A549 (cell line): Measurements from ENCODE around the gene NUP214. TPM values are rescaled to one million over a fixed set of nuclear protein-coding genes. Genes with fewer than 3 reads are reported as not detected.

Experiments used
- ATAC-seq, 2 experiments: fragments of 200-7000 bp in 1 of 2; fragments of >200 bp in 1 of 2; cut with Nextera tagmentation in 1 of 2; cut with Tn5 transposase in 1 of 2; 3 replicates each; pipeline versions ENCODE4 v1.8.0 to v1.9.1; 2018 to 2020; ENCODE audit warnings: mild to moderate bottlenecking in 1 of 2, moderate library complexity in 1 of 2
- CTCF ChIA-PET: fragments of 300-600 bp; sonication (Branson Sonifier 250); formaldehyde crosslinking; extraction: SDS; loops from one replicate; lab custom pipeline; 2021; ENCODE audit warnings: antibody characterized with exemption, inconsistent platforms; lab: Yijun Ruan, JAX
- POLR2A ChIA-PET: fragments of 350-600 bp; formaldehyde crosslinking; extraction: SDS; loops from one replicate; lab custom pipeline; 2021; ENCODE audit warnings: antibody characterized with exemption, inconsistent platforms; lab: Yijun Ruan, JAX
- DNase-seq, 2 experiments: peaks; one replicate each; pipeline versions ENCODE4 v3.0.0 to v3.0.0-alpha.2; 2011 to 2016; ENCODE audit warnings: low read depth in 1 of 2, low spot score in 1 of 2
- FAIRE-seq: peaks from 2 replicates; lab custom pipeline; 2011; peaks lifted over from hg19 to GRCh38; lab: Jason Lieb, UNC
- H3K27ac ChIP-seq, 2 experiments: fragments of >200 bp; sonication (Bioruptor Twin); formaldehyde crosslinking; 3 replicates each; pipeline ENCODE4 v1.5.1; 2016 to 2017
- H3K4me1 ChIP-seq: fragments of >200 bp; sonication (Bioruptor Twin); formaldehyde crosslinking; 3 replicates; pipeline ENCODE4 v1.6.1; 2016
- H3K4me2 ChIP-seq: fragments of >200 bp; sonication (Bioruptor Twin); formaldehyde crosslinking; 3 replicates; pipeline ENCODE4 v1.6.1; 2016
- H3K4me3 ChIP-seq: fragments of >200 bp; sonication (Bioruptor Twin); formaldehyde crosslinking; 3 replicates; pipeline ENCODE4 v1.5.1; 2016
- H3K9me3 ChIP-seq: fragments of >200 bp; sonication (Bioruptor Twin); formaldehyde crosslinking; 3 replicates; pipeline ENCODE4 v1.6.1; 2016
- CHD4 ChIP-seq: fragments of 200-600 bp; sonication (generic); IDR thresholded peaks from 2 replicates; pipeline ENCODE4 v1.6.1; 2016; ENCODE audit warnings: antibody characterized with exemption, mild to moderate bottlenecking, borderline replicate concordance
- CTCF ChIP-seq: fragments of >200 bp; sonication (Bioruptor Twin); formaldehyde crosslinking; IDR thresholded peaks from 3 replicates; pipeline ENCODE4 v1.5.1; 2016
- EHF ChIP-seq: fragments of 250-450 bp; sonication (Bioruptor Pico); IDR thresholded peaks from 2 replicates; pipeline ENCODE4 v1.5.0; 2020; ENCODE audit warnings: mild to moderate bottlenecking
- EHMT2 ChIP-seq: fragments of 200-600 bp; sonication (generic); IDR thresholded peaks from 2 replicates; pipeline ENCODE4 v1.6.1; 2016; ENCODE audit warnings: antibody characterized with exemption, low read depth, mild to moderate bottlenecking, moderate library complexity
- FOSL2 ChIP-seq, 2 experiments: fragments of 450-650 bp in 1 of 2; fragments of >200 bp in 1 of 2; sonication (Bioruptor Twin) in 1 of 2; formaldehyde crosslinking; IDR thresholded peaks; 2 replicates each; pipeline versions ENCODE4 v1.5.0 to v1.6.1; 2016 to 2020; ENCODE audit warnings: mild to moderate bottlenecking in 1 of 2, moderate library complexity in 1 of 2
- FOXS1 ChIP-seq: fragments of 250-450 bp; sonication (Bioruptor Pico); IDR thresholded peaks from 2 replicates; pipeline ENCODE4 v1.5.0; 2020; ENCODE audit warnings: mild to moderate bottlenecking, moderate library complexity
- HDAC2 ChIP-seq: fragments of 200-600 bp; sonication (generic); IDR thresholded peaks from 2 replicates; pipeline ENCODE4 v1.6.1; 2016
- JUN ChIP-seq, 2 experiments: fragments of >200 bp; sonication (Bioruptor Twin); formaldehyde crosslinking; IDR thresholded peaks; 2 replicates in 1 of 2; 3 replicates in 1 of 2; pipeline ENCODE4 v1.6.1; 2016 to 2017
- KDM1A ChIP-seq: fragments of 200-600 bp; sonication (generic); IDR thresholded peaks from 2 replicates; pipeline ENCODE4 v1.6.1; 2016; ENCODE audit warnings: low read depth, mild to moderate bottlenecking
- MYC ChIP-seq: IDR thresholded peaks from 2 replicates; pipeline ENCODE4 v1.6.1; 2012; ENCODE audit warnings: mild to moderate bottlenecking, inconsistent platforms, low read length, improper control_type of control experiment, borderline replicate concordance
- NFE2L2 ChIP-seq: fragments of 150-350 bp; conservative IDR thresholded peaks from 2 replicates; pipeline ENCODE4 v1.6.1; 2014; ENCODE audit warnings: low read length
- NPAS2 ChIP-seq: fragments of 250-450 bp; sonication (Bioruptor Pico); IDR thresholded peaks from 2 replicates; pipeline ENCODE4 v1.8.0; 2022; ENCODE audit warnings: mild to moderate bottlenecking, moderate library complexity, borderline replicate concordance
- NR3C1 ChIP-seq: fragments of >200 bp; sonication (Bioruptor Twin); formaldehyde crosslinking; IDR thresholded peaks from 3 replicates; pipeline ENCODE4 v1.6.1; 2017
- POLR2A ChIP-seq: IDR thresholded peaks from 2 replicates; pipeline ENCODE4 v1.6.1; 2012; ENCODE audit warnings: mild to moderate bottlenecking, low read length
- RCOR1 ChIP-seq: fragments of 150-350 bp; IDR thresholded peaks from 2 replicates; pipeline ENCODE4 v1.6.1; 2014; ENCODE audit warnings: antibody characterized with exemption, low read length, low read depth
- SREBF2 ChIP-seq: fragments of 450-650 bp; IDR thresholded peaks from 2 replicates; pipeline ENCODE4 v1.6.1; 2014; ENCODE audit warnings: mild to moderate bottlenecking, moderate library complexity
- ZNF302 ChIP-seq: fragments of 250-450 bp; sonication (Bioruptor Pico); IDR thresholded peaks from 2 replicates; pipeline ENCODE4 v1.9.0; 2021; ENCODE audit warnings: inconsistent platforms, mild to moderate bottlenecking, moderate library complexity
- ZSCAN20 ChIP-seq: fragments of 250-450 bp; sonication (Bioruptor Pico); IDR thresholded peaks from 2 replicates; pipeline ENCODE4 v1.8.0; 2022; ENCODE audit warnings: mild to moderate bottlenecking, moderate library complexity
- WGBS: methylation state at CpG from one replicate; pipeline ENCODE4 v1.1.6; 2017; ENCODE audit errors: missing lambda C conversion rate; 5-methylcytosine and 5-hydroxymethylcytosine counted together
- polyA plus RNA-seq, 4 experiments: library from polyadenylated mRNA; depleted of rRNA in 3 of 4; stranded (reverse); fragments of >200 nt; fragmentation: RNase III in 1 of 4; extraction: RNeasy Plus Mini Kit Qiagen cat#74134 plus additional on column Dnase treatment in 1 of 4; gene quantifications; 2 replicates in 3 of 4; 3 replicates in 1 of 4; pipeline ENCODE4 v1.2.3, GENCODE V29; 2011 to 2017
- TF ChIP-seq, protein P1 (sequence below): fragments of 450-650 bp; IDR thresholded peaks from 2 replicates; pipeline ENCODE4 v1.6.1; 2014; ENCODE audit warnings: antibody characterized with exemption
- TF ChIP-seq, protein P2 (sequence below): IDR thresholded peaks from 2 replicates; pipeline ENCODE4 v1.6.1; 2012; ENCODE audit warnings: low read depth, borderline replicate concordance
- TF ChIP-seq, protein P3 (sequence below): fragments of >200 bp; sonication (Bioruptor Twin); formaldehyde crosslinking; IDR thresholded peaks from 2 replicates; pipeline ENCODE4 v1.6.1; 2016

The NUP214 gene
- polyA plus RNA-seq, 2 of the 4 experiments (the other 2 are of a cell fraction), result 14.4 to 18.5 TPM

GRCh38 chr9:131281119-131281965 is 156.0 kb downstream of the NUP214 start:
- POLR2A ChIA-PET, result interaction anchor here (0.5 kb wide), 1 partner anchor 1127 kb away, joined by 4 read pairs; no protein-coding TSS in a partner anchor
- no peak for DNase-seq
- Histone ChIP-seq H3K4me1 (no peaks in the 10 kb centered on the region; the same call in 2 of the 3 replicates), H3K4me2 (no peak overlapping the region), H3K9me3 (no peaks in the 10 kb centered on the region), H3K27ac (no peak overlapping the region), H3K4me3 (no peak overlapping the region)
- WGBS, result 63% methylated on average over 15 of the region's 17 CpGs
- CTCF ChIA-PET, result interaction anchor here (1.0 to 3.2 kb wide), 2 partner anchors 11 to 54 kb away, joined by 4 to 12 read pairs; no protein-coding TSS in a partner anchor
- TF ChIP-seq SREBF2 (no peak), CTCF (no peak), RCOR1 (no peak), FOXS1 (CRISPR knock-in tag) (no peak), NR3C1 (no peak), ZSCAN20 (CRISPR knock-in tag) (no peak), JUN (IDR thresholded peaks at IDR 0.05) (no peak)
- TF ChIP-seq, protein P1, sequence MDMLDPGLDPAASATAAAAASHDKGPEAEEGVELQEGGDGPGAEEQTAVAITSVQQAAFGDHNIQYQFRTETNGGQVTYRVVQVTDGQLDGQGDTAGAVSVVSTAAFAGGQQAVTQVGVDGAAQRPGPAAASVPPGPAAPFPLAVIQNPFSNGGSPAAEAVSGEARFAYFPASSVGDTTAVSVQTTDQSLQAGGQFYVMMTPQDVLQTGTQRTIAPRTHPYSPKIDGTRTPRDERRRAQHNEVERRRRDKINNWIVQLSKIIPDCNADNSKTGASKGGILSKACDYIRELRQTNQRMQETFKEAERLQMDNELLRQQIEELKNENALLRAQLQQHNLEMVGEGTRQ, result no peak
- no peak for ATAC-seq
- no peak for FAIRE-seq

DNA sequence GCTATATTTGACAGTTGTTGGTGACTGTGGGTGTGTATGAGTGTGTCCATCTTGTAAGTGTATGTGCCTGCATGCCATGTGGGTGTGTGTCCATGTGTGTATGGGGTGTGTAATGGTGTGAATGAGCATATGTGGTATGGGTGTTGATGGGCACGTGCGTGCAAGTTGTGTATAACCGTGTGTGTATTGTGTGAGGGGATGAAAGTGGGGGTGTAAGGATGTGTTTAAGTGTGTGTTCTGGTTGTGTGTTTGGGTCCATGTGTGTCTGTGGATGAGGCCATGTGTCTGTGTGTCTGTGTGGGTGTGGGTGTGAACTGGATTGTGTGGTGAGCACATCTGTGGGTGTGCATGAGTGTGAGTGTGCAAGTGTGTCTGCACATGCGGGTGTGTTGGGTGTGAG is 156.8 kb downstream of the NUP214 start:
- no peak for FAIRE-seq
- Histone ChIP-seq H3K27ac (no peak overlapping the region), H3K9me3 (no peaks in the 10 kb centered on the region), H3K4me1 (no peaks in the 10 kb centered on the region), H3K4me3 (peak overlapping the region; percentile 45; the same call in 1 of the 3 replicates), H3K4me2 (peak overlapping the region; percentile 95)
- TF ChIP-seq HDAC2 (no peak), ZNF302 (no peak), EHF (CRISPR knock-in tag) (no peak), FOSL2 (IDR thresholded peaks at IDR 0.05) (no peak), FOSL2 (CRISPR knock-in tag; IDR thresholded peaks at IDR 0.05) (no peak), KDM1A (no peak), EHMT2 (no peak), NFE2L2 (no peak), CHD4 (no peak), MYC (no peak), NPAS2 (no peak), POLR2A (no peak)
- TF ChIP-seq, protein P2, sequence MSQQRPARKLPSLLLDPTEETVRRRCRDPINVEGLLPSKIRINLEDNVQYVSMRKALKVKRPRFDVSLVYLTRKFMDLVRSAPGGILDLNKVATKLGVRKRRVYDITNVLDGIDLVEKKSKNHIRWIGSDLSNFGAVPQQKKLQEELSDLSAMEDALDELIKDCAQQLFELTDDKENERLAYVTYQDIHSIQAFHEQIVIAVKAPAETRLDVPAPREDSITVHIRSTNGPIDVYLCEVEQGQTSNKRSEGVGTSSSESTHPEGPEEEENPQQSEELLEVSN, result no peak
- TF ChIP-seq, protein P3, sequence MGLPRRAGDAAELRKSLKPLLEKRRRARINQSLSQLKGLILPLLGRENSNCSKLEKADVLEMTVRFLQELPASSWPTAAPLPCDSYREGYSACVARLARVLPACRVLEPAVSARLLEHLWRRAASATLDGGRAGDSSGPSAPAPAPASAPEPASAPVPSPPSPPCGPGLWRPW, result no peak
- ChIA-PET CTCF (interaction anchor here (1.0 kb wide), 1 partner anchor 11 kb away, joined by 4 read pairs; no protein-coding TSS in a partner anchor), POLR2A (no interaction called here)
- ATAC-seq, result no peak
- DNase-seq, result no peak
- WGBS, result 51% methylated on average over 4 of the region's 4 CpGs
